ENCODE measurements around the gene ARMC6.

ARMC6 gene

GRCh38 chr19:19033426-19034203 lies at the start of gene ARMC6, which contains the start of gene SUGP2:
Gene ARMC6, plus strand, starts transcription at chr19:19033603. Its CDS starts 607 bp downstream, at chr19:19034210.
Gene SUGP2, minus strand, starts transcription at chr19:19033517. Its CDS starts 2,446 bp downstream, at chr19:19031071.
- H3K4me3 Mint-ChIP-seq = peak within 1 kb of the TSS; percentile 83
- peaks cover 11% of the 10 kb centered on the region for H3K36me3 Mint-ChIP-seq

DNA sequence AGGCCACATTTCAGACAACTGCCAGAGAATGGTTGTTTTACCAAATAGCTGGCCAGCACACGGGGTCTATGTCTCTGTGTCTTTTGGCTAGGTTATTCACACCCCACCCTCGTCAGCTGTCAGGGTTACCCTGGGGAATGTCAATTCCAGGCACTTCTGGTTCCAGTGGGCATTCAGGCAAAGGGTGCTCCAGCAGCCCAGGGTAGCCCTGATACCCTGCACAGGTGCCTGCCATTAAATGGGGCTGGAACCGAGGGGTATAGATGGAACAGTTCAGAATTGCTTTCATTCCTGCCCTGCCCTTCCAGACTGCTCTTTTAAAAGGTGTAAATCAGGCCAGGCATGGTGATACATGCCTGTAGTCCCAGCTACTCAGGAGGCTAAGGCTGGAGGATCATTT lies 49.2 kb upstream of the ARMC6 start:
- peaks cover 9% of the 10 kb centered on the region for H3K4me1 Mint-ChIP-seq
- peaks cover 11% of the 10 kb centered on the region for H3K27me3 Mint-ChIP-seq
- H3K9me3 Mint-ChIP-seq = no peaks in the 10 kb centered on the region
- no peak overlapping the region for H3K27ac Mint-ChIP-seq
- no peaks in the 10 kb centered on the region for H3K36me3 Mint-ChIP-seq
- H3K4me3 Mint-ChIP-seq = no peak overlapping the region
- no peak for ATAC-seq

More at GRCh38 chr19:19033426-19034203, at the start of gene ARMC6, which contains the start of gene SUGP2:
- peak within 1 kb of the TSS; percentile 67 for H3K27ac Mint-ChIP-seq
- ATAC-seq = peak; percentile 94
- H3K4me1 Mint-ChIP-seq = peaks cover 28% of the 10 kb centered on the region
- H3K9me3 Mint-ChIP-seq = no peaks in the 10 kb centered on the region
- H3K27me3 Mint-ChIP-seq = no peaks in the 10 kb centered on the region

DNA sequence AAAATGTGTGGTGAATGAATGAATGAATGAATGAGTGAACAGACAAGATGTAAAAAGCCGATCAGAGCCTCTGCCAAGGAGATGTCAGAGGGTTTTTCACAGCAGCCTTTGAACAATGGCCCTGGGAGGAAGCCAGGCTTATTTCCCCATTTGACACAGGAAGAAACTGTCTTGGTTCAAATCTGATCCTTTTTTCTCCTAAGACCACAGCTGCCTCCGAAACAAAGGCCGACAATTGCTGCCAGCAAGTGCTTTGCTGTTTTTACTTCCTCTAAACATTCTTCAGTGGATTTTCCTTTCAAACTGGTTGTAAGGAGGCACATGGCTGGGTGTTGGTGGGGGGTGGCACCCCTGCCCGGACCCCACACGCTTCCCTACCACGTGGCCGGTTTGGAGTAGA lies 48.1 kb upstream of the ARMC6 start:
- Mint-ChIP-seq H3K27ac (peak overlapping the region; percentile 60), H3K4me3 (no peak overlapping the region), H3K4me1 (peaks cover 9% of the 10 kb centered on the region), H3K9me3 (no peaks in the 10 kb centered on the region), H3K27me3 (peaks cover 11% of the 10 kb centered on the region), H3K36me3 (no peaks in the 10 kb centered on the region)
- no peak for ATAC-seq

- Mint-ChIP-seq H3K27me3 (no peaks in the 10 kb centered on the region), H3K9me3 (no peaks in the 10 kb centered on the region), H3K27ac (no peak overlapping the region), H3K4me1 (peaks cover 9% of the 10 kb centered on the region), H3K4me3 (no peak overlapping the region), H3K36me3 (peaks cover 12% of the 10 kb centered on the region)
- no peak for ATAC-seq
Observed at GRCh38 chr19:18987456-18987855, 45.9 kb upstream of the ARMC6 start.

GRCh38 chr19:18989316-18989715 lies 44.1 kb upstream of the ARMC6 start:
- no peak overlapping the region for H3K27ac Mint-ChIP-seq
- ATAC-seq = no peak
- peaks cover 30% of the 10 kb centered on the region for H3K36me3 Mint-ChIP-seq

GRCh38 chr19:18990128-18990708 lies 43.2 kb upstream of the ARMC6 start:
- no peaks in the 10 kb centered on the region for H3K9me3 Mint-ChIP-seq
- no peak overlapping the region for H3K27ac Mint-ChIP-seq
- H3K4me3 Mint-ChIP-seq = no peak overlapping the region
- no peaks in the 10 kb centered on the region for H3K27me3 Mint-ChIP-seq
- peaks cover 5% of the 10 kb centered on the region for H3K4me1 Mint-ChIP-seq
- ATAC-seq = no peak
- H3K36me3 Mint-ChIP-seq = peaks cover 36% of the 10 kb centered on the region

More at GRCh38 chr19:18989316-18989715, 44.1 kb upstream of the ARMC6 start:
- Mint-ChIP-seq H3K9me3 (no peaks in the 10 kb centered on the region), H3K4me3 (no peak overlapping the region), H3K27me3 (no peaks in the 10 kb centered on the region), H3K4me1 (peaks cover 9% of the 10 kb centered on the region)

DNA sequence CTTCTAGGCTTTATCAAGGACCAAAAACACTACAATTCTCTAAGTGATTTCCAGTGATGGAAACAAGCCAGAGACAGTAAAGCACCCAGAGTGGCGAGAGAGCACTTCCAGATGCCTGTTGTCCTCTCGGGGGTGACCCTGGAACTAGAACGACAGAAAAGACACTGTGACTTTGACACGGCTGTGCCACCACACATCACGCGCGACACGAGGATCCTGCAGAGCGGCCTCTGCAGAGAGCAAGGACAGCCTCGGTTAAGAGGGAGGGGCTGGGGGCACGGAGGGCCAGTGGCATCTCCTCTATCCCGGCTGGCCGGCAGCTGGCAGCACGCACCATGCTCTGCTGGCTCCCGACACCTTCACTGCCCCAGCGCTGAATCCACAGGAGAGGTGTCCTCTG lies 42.4 kb upstream of the ARMC6 start:
- Mint-ChIP-seq H3K4me1 (no peaks in the 10 kb centered on the region), H3K36me3 (peaks cover 41% of the 10 kb centered on the region), H3K27ac (no peak overlapping the region), H3K4me3 (no peak overlapping the region), H3K27me3 (no peaks in the 10 kb centered on the region), H3K9me3 (no peaks in the 10 kb centered on the region)
- ATAC-seq = no peak

GRCh38 chr19:18991468-18991867 lies 41.9 kb upstream of the ARMC6 start:
- no peak overlapping the region for H3K4me3 Mint-ChIP-seq
- no peaks in the 10 kb centered on the region for H3K4me1 Mint-ChIP-seq
- H3K36me3 Mint-ChIP-seq = peaks cover 42% of the 10 kb centered on the region
- H3K27ac Mint-ChIP-seq = no peak overlapping the region
- no peaks in the 10 kb centered on the region for H3K9me3 Mint-ChIP-seq
- no peak for ATAC-seq
- H3K27me3 Mint-ChIP-seq = no peaks in the 10 kb centered on the region

DNA sequence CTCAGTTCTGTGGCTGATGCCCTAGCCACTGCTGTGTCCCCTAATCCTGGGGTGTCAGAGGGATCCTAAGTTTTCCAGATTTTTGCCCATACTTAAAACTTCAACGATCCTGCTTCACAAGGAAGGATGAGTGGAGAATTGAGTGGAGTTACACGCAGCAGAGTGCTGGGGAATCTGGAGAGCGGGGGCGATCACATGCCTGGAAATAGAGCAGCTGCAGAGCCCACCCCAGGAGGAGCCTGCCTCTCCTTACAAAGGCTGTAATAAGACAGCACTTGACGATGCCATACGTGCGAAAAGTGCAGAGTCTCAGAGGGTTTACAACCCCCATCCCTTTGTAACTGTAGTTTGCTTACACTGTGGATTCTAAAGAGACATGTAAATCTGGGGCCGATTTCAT lies 40.7 kb upstream of the ARMC6 start:
- Mint-ChIP-seq H3K4me1 (no peaks in the 10 kb centered on the region), H3K27ac (no peak overlapping the region), H3K9me3 (no peaks in the 10 kb centered on the region), H3K36me3 (peaks cover 50% of the 10 kb centered on the region), H3K27me3 (no peaks in the 10 kb centered on the region), H3K4me3 (no peak overlapping the region)
- ATAC-seq = no peak

GRCh38 chr19:18993115-18993514 lies 40.3 kb upstream of the ARMC6 start:
- Mint-ChIP-seq H3K4me1 (no peaks in the 10 kb centered on the region), H3K36me3 (peaks cover 50% of the 10 kb centered on the region), H3K27me3 (no peaks in the 10 kb centered on the region), H3K9me3 (no peaks in the 10 kb centered on the region), H3K4me3 (no peak overlapping the region), H3K27ac (no peak overlapping the region)
- ATAC-seq = no peak

GRCh38 chr19:18995804-18996241 lies 37.6 kb upstream of the ARMC6 start:
- peaks cover 9% of the 10 kb centered on the region for H3K4me1 Mint-ChIP-seq
- no peaks in the 10 kb centered on the region for H3K27me3 Mint-ChIP-seq
- no peaks in the 10 kb centered on the region for H3K9me3 Mint-ChIP-seq
- no peak overlapping the region for H3K27ac Mint-ChIP-seq
- H3K36me3 Mint-ChIP-seq = peaks cover 71% of the 10 kb centered on the region
- ATAC-seq = peak; percentile 68
- no peak overlapping the region for H3K4me3 Mint-ChIP-seq

GRCh38 chr19:18996351-18996750 lies 37.1 kb upstream of the ARMC6 start:
- Mint-ChIP-seq H3K9me3 (no peaks in the 10 kb centered on the region), H3K27me3 (no peaks in the 10 kb centered on the region), H3K27ac (no peak overlapping the region), H3K36me3 (peaks cover 67% of the 10 kb centered on the region), H3K4me3 (no peak overlapping the region), H3K4me1 (peaks cover 9% of the 10 kb centered on the region)
- ATAC-seq = no peak

DNA sequence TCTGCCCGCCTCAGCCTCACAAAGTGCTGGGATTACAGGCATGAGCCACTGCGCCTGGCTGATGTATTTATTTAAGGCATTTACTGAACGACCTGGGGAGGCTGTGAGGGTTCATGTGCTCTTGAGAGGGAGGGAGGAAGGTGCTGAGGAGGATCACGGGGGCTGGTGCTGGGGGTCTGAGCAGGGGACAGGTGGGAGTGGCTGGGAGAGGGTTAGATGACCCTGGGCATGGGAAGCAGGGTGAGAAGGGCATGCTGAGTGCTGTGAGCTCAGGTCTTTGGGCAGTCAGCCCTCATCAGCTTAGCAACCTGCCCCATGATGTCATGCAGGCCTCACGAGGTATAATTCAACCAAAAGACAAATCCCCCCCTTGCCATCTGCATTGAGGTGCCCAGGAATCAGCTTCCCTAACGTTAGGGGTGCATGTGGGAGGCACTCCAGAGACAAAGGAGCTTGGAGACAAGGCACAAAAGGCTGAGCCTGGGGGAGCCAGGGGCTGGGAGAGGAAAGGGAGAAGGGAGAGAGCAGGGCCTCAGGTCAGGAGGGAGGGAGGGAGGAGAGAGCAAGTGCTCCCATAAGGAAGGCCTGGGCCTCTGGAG lies 36.5 kb upstream of the ARMC6 start:
- no peak for ATAC-seq
- no peak overlapping the region for H3K27ac Mint-ChIP-seq
- peaks cover 68% of the 10 kb centered on the region for H3K36me3 Mint-ChIP-seq
- H3K9me3 Mint-ChIP-seq = no peaks in the 10 kb centered on the region
- no peaks in the 10 kb centered on the region for H3K27me3 Mint-ChIP-seq
- H3K4me1 Mint-ChIP-seq = peaks cover 9% of the 10 kb centered on the region
- no peak overlapping the region for H3K4me3 Mint-ChIP-seq

DNA sequence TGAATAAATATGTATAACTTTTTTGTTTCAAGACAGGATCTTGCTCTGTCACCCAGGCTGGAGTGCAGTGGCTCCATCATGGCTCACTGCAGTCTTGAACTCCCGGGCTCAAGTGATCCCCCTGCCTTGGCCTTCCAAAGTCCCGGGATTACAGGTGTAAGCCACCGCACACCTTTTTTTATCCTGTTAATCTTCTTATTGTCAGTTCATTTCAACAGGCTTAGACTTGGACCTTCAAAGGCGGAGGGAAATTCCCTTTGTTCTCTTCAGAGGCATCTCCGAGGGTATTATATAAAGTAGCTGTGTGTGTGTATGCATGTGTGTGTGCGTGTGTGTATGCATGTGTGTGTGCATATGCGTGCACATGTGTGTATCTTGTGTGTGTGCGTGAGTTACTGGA lies 35.1 kb upstream of the ARMC6 start:
- no peaks in the 10 kb centered on the region for H3K9me3 Mint-ChIP-seq
- no peak overlapping the region for H3K4me3 Mint-ChIP-seq
- peaks cover 69% of the 10 kb centered on the region for H3K36me3 Mint-ChIP-seq
- H3K4me1 Mint-ChIP-seq = peaks cover 9% of the 10 kb centered on the region
- H3K27ac Mint-ChIP-seq = no peak overlapping the region
- no peak for ATAC-seq
- H3K27me3 Mint-ChIP-seq = no peaks in the 10 kb centered on the region

DNA sequence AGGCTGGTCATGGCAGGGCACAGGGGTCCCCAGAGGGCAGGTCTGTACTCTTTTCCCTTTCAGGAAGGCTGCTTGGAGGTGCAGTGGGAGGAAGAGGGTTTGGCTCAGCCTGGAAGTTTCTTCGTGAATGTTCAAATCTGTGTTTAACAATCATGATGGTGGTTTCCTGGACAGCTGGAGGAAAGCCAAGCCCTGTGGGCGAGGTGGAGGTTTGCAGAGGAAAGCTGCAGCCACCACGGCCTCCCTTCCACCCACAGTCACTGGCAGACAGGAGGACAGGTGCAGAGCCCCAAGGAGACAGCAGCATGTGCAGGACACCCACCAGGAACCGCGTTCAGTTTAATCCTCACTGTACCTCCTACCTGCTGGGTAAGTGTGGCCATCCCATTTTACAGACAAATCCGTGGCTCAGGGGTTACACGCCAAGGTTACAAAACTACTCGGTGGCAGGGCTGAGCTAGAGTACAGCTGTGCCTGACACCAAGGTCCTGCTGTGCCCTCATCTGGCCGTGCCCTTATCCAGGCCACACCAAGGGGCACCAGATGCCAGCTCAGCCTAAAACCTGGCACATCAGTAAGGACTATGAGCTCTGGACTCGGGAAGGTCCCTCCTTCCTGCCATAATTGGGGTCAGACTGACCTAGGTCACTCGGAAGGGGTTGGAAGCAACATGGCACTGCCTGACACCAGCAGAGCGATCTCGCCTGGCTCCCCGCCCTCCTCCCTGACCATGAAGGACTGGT lies 34.2 kb upstream of the ARMC6 start:
- no peak overlapping the region for H3K4me3 Mint-ChIP-seq
- ATAC-seq = no peak
- peak overlapping the region; percentile 49 for H3K27ac Mint-ChIP-seq
- no peaks in the 10 kb centered on the region for H3K27me3 Mint-ChIP-seq
- H3K4me1 Mint-ChIP-seq = peaks cover 9% of the 10 kb centered on the region
- peaks cover 66% of the 10 kb centered on the region for H3K36me3 Mint-ChIP-seq
- H3K9me3 Mint-ChIP-seq = no peaks in the 10 kb centered on the region

All from stimulated activated memory B cell treated with anti-CD40 and anti-IgM and Interleukin-4, amounts not matched to agents 10 μg/mL and 1 μg/mL and 100 μg/mL, for 72 hours (primary cell).